Activated T-cell treated with anti-CD3 and anti-CD28 coated beads for 4 hours (primary cell): ENCODE measurements around the gene NUDT14.
A peak's percentile ranks its signal among the peaks of the same experiment; 100 is the strongest.

Experiments used
- DNase-seq: peaks from one replicate; pipeline ENCODE4 v3.0.0-alpha.2; 2020

Gene NUDT14

DNA sequence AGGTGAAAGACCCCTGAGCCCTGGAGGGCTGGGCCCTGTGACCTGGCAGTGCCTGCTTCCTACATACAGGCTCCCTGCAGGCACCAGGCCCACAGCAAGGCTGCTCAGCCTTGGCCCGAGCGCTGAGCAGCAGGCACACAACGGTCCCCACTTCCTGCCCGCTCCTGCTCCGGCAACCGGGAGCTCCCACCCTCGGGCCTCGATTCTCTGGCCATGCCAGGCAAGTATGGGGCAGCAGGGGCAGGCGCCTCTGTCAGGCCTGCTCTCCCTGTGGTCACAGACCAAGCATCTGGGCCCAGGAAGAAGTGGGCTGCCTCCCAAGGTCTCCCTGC lies 30.6 kb upstream of the NUDT14 start:
- DNase-seq = no peak

DNA sequence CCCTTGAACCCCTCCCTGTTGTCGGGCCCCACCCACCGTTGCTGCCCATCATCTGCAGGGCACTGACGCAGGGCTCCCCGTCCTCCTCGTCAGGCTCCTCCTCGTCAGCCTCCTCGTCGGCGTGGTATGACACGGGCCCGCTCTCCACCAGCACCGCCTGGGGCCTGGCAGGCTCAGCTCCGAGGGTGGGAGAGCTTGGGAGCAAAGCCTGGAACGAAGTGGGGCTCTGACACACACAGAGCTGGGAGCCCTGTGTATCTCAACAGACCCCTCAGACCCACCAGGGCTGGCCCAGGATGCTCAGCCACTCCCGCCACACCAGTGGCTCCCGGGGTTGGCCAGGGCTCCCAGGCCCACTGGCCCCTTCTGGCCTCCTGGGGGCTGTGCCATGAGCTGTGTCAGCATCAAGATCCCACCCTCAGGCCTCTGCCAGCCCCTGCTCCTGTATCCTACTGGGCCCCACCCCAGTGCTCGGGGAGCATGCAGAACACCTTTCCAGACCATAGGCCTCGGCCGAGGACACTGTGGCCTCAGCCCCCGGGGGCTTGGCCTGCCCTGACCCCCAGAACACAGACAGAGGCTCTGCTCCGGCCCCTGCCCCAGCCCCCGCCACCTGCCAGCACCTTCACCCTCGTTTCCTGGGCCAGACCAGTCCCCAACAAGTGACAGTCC lies 30.1 kb upstream of the NUDT14 start:
- no peak for DNase-seq

DNA sequence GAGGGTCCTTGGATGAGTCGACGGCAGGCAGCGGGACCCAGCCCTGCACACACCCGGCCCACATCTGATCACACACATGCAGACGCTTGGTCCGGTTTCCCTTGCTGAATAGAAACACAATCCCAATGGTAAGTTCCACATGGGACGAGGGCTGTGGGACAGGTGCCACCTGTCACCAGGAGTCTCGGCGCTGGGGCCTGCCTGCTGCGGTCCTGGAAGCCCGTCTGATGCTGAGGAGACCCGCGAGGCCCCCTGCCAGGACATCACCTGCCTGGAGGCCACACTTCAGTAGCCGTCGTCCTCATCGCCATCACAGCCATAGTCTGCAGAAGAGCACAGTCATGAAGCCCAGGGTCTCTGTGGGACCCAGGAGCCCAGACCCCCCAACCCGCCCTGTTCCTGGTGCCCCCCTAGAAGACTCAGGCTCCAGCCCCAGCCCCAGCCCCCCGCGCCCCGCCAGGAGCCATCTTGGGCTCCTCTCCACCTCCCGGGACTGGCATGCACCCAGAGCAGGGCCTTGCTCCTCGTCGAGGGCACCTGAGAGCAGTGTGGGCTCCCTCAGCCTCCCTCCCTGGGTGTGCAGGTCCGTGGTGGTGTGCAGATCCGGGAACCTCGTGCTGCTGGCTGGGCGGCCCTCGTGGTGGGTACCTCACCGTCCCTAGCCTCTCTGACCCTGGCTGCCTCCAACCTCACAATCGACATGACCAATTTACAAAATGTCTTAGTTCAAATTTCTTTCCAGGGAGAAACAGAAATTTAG lies 29.3 kb upstream of the NUDT14 start:
- DNase-seq = no peak

DNA sequence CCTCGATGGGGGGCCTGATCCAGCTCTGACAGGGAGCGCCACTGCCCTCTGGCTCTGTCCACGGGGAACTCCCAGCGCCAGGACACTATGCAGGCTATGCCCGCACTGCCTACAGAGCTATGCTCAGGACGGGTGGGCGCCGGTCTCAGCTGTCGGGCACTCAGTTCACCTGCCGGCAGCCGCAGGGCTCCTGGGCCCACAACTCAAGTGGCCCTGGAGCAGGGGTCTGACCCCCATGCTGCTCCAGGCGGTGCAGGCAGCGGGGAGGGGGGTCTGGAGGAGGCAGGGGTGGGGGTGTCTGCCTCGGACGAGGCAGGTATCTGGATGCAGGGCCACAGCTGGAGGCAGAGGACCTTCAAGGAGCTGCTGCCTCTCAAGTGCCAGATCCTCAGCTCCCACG lies 28.5 kb upstream of the NUDT14 start:
- DNase-seq = no peak

DNA sequence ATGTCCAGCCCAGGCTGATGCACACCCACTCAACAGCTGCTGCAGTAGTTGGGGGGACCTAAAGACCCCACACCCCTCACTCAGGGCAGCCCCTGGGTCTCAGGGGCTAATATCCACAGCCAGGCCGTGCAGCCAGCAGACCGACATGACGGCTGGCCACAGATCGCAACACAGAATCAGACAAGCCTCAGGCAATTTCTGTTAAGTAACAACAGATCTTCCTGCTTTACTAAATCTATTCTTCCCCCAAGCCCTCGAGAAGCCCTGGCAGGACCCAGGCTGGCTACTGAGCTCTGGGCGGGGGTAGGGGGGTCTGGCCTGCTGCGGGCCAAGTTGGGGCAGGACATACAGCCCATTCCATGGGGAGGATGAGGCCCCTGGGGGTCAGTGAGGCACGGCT lies 28.0 kb upstream of the NUDT14 start:
- no peak for DNase-seq

DNA sequence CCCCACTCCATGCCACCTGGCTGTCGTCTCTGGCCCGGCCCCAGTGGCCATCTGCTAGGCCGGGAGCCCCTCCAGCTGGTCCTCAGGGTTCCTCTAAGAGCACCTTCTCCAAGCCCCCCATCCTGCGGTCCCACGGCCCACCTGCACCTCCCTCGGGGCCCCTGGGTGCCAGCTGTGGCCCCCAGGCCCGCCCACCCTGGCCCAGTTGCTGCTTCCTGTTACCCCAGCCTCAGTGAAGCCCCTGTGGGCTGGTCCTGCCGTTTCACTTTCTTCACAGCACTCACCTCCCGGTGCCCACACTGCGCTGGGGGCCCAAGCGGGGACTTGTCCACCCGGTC lies 27.6 kb upstream of the NUDT14 start:
- DNase-seq = no peak

DNA sequence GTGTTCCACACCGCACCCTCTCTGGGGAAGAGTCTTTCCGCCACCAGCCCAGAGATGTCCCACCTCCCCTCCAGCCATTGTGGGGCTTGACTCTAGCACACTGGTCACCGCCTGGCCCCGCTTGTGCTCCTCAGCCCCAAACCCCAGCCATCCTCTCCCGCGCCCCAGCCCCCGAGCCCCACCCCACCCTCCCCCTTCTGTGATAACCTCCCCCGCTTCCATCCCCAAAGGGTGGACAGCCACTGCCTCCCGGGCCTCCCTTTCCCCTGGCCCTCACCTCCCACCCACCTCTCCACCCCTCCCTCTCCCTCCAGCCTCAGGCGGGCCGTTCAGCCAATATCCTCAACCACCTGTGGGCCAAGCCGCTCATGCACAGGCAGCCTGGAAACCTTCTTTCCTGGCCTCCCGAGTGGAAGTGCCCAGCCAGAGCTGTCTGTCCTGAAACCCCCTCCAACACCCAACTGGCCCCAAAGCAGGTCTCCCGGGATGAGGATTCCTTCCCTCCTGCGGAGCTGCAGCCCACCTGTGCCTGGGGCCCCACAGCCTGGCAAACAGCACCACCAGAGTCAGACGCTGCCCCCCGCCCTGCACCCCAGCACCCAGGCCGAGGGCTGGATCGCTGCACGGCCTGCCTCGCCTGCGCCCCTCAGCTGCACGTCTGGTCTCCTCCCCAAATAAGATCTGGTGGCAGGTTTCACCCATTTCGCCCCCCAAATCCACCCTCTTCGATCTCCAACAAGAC lies 27.1 kb upstream of the NUDT14 start:
- DNase-seq = no peak

DNA sequence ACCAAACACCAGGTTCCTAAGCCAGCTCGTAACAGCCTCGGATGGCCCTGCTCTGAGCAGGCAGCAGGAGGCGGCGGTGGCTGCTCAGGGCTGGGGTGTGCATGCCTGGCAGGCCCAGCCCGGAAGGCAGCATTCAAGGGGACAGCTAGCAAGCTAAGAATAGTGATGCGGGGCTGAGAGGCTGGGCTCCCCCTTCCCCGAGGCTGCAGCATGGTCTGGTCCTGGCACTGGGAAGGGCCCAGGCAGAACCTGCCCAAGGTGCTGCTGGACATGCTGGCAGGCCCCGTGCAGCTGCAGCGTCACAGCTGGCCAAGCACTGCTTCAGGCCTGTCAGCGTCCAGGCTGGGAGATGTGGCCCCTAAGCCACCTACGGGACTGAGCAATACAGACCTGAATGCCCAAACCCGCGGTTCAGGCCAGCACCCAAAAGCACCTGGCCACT lies 26.4 kb upstream of the NUDT14 start:
- DNase-seq = no peak

DNA sequence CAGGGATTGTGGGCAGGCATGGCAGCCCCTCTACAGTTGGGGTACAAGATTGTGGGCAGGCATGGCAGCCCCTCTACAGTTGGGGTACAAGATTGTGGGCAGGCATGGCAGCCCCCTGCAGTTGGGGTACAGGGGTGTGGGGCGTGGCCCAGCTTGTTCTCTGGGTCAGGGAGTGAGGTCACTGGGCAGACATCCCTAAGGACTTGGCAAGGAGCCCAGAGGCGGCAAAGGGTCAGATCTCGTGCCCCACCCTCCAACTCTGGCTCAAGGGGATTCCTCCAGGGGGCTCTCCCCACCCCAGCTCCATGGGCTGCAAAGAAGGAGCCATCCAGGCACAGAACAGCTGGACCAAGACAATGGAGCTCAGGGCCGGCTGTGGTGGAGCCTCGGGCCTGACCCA lies 25.8 kb upstream of the NUDT14 start:
- DNase-seq = no peak

DNA sequence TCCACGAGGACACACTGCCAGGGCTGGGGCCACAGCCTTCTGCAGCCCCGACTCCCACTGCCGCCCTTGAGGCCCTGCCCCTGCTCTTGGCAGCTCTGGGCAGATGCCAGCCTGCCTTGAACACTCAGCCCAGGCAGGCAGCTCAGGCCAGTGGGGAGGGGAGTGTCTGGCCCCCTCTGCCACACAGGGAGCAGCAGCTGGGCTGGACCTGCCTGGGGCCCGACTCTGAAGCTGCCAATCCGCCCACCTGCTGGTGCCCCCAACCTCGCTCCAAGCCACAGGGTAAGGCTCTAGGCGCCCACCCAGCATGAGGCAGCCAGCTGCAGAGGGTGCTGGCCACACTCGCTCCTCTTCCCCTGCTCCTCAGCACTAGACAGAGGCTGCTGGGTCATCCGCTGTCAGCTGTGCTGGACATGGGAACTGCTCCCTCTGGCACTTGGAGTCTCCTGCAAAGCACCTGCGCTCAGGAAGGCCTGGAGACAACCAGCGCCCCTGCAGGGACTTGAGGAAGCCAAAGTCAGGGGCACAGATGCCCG lies 24.6 kb upstream of the NUDT14 start:
- no peak for DNase-seq

DNA sequence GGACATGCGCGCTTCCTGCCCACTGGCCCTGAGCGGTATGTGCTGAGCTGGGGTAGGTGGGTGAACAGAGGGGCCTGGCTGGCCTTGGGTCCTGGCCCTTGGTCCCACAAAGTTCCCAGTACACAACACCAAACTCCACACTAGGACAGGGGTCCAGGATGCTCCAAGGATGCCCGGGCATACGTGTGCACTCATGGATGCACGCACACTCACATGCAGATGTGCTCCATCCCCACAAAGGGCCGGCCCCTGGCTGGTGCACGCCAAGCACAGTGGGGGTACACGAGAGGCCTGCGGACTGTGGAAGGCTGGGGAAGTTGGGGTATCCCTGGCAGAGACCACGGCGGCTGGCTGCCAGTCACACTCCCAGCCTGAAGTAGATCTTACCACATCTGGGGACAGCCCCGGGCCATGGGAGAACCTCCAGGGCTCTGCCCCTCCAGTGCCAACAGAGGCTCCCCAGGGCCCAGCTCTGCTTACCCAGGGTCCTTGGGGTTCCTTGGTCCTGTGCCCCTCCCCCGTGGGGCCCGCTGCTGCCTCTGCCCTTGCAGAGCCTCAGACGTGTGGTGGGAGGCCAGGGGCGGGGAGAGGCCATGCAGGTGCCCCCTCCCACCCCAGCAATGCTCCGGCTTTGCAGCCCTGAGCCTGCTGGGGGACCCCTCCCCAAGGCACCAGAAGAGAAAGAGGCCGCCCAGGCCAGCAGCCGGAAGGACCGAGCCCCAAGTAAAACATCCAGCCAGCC lies 24.0 kb upstream of the NUDT14 start:
- no peak for DNase-seq

DNA sequence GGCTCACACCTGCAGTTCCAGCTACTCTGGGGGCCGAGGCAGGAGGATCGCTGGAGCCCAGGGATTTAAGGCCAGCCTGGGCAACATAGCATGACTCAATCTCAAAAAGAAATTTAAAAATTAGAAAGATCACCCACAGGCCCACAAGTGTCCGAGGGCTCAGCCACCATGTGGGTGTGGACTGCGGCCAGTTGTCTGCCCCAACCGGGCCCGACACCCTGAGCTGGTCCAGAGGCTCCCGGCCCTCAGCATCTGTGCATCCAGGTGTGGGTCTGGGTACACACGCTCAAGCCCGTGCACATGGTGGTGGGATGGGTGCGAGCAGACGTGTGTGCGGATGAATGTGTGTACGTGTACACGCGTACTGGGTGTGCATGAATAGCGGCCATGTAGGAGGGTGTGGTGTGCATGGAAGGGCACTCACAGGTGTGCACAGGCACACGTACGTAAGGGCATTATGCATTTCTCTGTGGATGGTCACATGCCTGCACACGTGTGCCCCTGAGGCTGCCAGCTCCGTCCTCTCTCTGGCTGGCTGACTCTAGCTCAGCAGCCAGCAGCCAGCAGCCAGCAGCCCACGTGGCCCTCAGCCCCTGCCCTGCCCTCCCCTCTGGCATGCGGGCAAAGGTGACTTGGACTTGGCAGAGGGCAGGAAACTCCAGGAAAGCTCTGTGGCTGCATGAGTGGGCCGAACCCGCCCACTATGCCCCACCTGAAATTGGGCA lies 23.3 kb upstream of the NUDT14 start:
- DNase-seq = no peak

DNA sequence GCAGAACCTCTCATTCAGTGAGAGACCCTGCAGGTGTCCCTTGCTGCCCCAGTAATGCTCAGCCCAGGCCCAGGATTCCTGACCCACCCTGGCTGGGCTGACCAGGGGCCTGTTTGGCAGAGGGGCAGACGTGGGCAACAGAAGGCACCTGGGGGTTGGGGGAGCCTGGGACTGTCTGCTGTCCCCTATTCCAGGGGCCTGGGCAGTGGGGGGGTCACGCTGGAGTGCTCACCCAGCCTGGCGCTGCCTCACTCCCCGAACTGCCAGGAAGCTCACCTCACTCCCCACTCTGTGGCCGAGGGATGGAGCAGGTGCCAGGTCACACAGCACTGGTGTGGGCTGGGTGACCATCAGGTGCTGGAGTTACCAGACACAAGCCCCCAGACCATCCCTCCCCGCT lies 22.6 kb upstream of the NUDT14 start:
- DNase-seq = no peak

DNA sequence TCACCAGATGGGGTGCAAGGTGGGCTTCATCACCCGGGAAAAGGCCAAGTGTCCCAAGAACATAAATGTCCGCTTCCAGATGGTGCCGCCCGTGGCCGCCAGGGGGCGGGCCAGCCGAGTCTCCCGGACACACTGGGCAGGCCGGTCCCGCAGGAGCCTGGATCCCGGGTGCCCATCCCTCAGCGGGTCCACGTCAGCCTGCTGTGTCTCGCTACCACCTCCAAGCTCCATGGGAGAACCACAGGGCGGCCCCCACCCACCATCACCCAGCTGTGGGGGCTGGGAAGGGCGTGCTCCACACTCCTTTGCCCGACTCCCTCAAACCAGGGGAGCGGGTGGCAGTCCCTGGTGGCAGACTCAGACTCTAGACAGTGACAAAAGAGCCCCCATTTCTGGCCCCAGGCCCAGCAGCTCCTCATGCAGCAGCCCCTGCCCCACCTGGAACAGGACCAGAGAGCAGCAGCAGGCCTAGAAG lies 22.0 kb upstream of the NUDT14 start:
- peak; percentile 44 for DNase-seq

DNA sequence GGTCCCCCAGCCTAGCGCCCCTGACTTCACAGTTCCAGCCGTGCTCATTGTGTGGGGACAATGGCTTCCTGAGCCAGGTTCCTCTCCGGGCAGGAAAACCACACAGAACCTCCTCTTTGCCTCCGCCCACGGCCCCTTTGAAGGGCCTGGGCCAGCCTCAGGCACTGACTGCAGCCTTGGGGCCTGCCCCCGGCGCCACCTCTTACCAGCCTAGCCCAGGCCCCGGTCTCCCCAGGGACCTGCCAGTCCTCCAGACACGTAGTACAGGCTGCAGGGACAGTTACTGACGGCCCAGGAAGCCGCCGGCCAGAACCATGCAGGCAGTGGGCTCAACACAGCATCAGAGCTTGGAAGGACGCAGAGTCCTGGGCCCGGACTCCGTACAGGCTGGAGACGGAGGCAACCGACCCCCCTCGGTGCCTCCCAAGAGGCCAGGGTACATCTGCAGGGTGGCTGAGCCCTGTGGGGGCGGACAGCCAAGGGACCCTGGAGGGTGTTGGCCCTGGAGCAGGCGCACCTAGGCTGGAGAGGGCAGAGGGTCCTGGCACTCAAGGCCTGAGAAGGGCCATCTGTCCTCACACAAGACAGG lies 20.9 kb upstream of the NUDT14 start:
- DNase-seq = no peak

DNA sequence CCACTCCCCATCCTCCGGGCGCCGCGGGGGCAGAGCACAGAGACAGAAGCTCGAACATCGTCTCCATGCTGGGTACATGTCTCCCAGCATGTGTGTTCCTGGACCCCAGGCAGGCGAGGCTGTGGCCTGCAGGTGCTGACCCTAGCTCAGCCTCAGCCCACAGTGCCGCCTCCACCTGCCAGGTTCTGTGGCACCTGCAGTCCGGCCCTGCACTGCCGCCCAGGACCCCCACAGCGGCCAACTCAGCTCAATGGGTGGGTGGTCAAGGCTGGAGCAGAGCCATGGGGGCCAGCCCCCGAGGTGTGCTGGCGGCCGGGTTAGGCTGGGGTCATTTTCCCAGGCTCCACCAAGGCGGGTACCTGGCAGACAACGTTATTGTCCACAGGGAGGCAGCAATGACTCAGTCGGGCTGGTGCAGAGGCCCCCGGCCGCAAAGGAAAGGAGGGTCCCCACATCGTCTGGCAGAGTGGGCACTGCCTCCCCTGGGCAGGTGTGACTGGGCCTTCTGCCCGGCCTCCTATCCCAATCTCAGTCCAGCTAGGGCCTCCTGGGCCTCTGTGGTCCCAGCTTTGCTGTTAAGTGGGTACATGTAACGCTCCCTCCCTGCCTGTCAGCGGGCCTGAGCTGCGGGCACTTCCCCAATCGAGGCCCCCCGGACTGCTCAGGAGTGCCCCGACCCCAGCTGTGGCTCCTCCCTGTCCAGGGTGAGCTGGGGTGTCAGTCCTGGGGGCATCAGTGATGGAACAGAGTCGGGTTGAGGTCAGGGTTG lies 20.2 kb upstream of the NUDT14 start:
- DNase-seq = no peak

DNA sequence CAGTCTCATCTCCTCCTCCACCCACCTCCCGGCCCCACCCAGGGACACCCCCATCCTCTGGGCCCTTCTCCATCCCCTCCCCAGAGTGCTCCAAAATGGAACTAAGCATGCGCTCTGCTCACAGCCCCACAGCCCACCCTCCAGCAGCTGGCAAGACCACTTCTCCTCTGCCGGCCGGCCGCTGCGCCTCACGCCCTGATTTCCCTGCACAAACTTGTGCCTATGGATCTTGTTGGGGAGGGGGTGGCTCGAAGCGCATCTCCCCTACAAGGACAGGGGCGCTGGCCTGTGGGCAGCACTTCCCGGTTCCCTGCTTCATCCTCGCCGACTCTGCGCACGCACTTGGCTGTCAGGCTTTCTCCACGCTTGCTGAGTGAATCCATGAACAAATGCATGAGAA lies 19.5 kb upstream of the NUDT14 start:
- DNase-seq = no peak

DNA sequence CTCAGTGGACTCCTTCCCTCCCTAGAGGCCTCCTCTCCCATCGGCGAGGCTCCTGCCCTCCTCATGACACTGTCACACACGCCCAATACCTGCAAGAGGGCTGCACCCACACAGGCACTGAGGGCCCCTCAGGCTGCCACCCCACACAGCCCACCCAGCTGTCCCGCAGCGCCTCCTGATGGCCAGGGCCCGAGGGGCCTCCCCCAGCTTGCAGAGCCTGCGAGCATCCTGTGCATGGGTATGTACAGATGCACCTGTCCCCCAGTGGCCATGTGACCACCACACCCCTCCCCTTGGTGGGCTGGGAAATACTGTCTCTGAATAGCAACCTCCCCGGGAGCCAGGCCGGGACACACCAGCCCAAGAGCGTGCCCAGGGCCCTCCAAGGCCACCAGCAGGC lies 19.0 kb upstream of the NUDT14 start:
- DNase-seq = no peak

DNA sequence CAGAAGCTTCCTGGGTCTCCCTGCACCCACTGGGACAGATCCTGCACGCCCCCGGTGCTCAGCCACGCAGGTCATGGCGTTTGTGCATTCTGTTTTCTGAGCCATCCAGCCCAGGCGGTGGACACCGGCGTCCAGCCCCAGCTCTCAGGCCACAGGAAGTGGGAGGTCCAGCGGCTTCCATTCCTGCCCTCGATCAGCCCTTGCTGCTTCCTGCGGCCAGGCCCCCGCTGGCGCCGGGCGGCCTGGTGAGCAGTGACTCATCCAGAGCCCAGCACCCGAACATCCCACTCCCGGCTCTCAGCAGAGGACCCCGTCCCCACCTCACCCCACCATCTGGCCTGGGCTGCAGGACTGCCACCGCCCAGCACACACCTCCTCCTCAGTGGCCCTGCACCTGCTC lies 18.0 kb upstream of the NUDT14 start:
- no peak for DNase-seq

DNA sequence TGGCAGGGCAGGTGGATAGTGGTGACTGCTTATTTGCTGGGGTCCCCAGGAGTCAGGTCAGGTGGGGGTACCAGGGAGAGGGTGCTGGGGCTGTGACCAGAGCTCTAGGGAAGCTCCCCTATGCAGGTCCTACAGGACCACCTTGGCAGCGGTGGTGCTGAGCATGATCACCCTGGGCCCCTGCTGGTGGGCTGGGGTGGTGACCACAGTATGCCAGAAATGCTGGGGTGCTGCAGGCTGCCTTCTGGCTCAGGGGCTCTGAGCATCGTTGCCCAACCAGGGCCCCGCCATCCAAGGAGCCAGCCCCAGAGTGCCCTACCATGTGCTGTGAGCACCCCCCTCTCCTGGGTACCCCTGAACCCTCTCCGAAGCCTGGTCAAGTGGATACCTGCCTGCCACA lies 17.5 kb upstream of the NUDT14 start:
- no peak for DNase-seq

DNA sequence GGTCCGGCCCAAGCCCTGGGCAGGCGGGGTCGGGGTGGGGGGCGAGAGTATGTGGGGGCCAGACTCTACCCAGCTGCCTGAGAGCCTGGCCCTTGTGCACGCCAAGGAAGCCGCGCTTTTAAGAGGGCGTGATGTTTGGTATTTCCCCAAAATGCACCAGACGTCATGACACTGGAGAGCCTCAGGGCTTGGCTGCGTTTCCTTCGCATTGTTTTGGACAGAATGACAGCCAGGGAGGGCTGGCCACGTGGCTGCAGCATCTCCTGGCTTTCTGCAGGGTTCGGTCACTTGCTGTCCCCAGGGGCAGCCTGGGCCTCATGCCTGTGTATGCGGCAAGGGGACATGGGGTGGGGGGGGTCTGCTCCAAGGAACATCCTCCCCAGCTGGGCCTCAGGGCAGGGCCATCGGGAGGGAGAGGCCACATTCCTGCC lies 16.1 kb upstream of the NUDT14 start:
- DNase-seq = no peak
